ENCODE data around the gene UBASH3A.

DNA sequence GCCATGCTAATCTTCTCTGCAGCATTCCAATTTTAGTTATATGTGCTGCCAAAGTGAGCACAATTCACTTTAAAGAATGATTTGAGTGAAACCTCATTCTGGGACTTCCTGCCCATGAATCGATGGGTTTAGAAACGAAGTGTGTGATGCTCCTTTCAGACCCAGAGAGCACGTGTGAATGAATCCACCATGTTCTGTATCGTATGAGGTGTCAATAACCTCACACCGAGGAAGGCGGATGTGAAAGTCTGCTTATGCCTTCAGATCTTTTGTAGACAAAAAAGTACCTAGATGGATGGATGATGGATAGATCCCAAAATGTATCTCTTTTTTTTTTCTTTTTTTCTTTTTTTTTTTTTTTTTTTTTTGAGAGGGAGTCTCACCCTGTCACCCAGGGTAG is 13.8 kb downstream of the UBASH3A start:
- TF ChIP-seq, protein P1, sequence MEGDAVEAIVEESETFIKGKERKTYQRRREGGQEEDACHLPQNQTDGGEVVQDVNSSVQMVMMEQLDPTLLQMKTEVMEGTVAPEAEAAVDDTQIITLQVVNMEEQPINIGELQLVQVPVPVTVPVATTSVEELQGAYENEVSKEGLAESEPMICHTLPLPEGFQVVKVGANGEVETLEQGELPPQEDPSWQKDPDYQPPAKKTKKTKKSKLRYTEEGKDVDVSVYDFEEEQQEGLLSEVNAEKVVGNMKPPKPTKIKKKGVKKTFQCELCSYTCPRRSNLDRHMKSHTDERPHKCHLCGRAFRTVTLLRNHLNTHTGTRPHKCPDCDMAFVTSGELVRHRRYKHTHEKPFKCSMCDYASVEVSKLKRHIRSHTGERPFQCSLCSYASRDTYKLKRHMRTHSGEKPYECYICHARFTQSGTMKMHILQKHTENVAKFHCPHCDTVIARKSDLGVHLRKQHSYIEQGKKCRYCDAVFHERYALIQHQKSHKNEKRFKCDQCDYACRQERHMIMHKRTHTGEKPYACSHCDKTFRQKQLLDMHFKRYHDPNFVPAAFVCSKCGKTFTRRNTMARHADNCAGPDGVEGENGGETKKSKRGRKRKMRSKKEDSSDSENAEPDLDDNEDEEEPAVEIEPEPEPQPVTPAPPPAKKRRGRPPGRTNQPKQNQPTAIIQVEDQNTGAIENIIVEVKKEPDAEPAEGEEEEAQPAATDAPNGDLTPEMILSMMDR (IDR thresholded peaks at IDR 0.05): no peak
- TF ChIP-seq EZH2 (IDR thresholded peaks at IDR 0.05; ENCODE audit: borderline replicate concordance, insufficient read depth, low read depth, low read length, poor library complexity, severe bottlenecking): no peak

Measured in B cell (primary cell).